ENCODE measurements around the gene SLC25A13. TPM values are rescaled to one million over a fixed set of nuclear protein-coding genes. Genes with fewer than 3 reads are reported as not detected.

SLC25A13 gene
- total RNA-seq, 1 donor from 2014 or later = 21.9 TPM

GRCh38 chr7:96202102-96202501, 119.8 kb downstream of the SLC25A13 start:
- H3K9ac ChIP-seq (ENCODE audit: low read depth in 1 of 3, low read length in 3 of 3) = no peak overlapping the region
- H3K36me3 ChIP-seq (ENCODE audit: control insufficient read depth in 3 of 3, insufficient read depth in 3 of 3, low read length in 3 of 3) = peaks cover 0 to 4% (median 0%) of the 10 kb centered on the region in 3 donors
- H3K27ac ChIP-seq (ENCODE audit: low read depth, low read length) = no peak overlapping the region
- H3K9me3 ChIP-seq (ENCODE audit: control insufficient read depth in 3 of 3, low read length in 3 of 3) = no peaks in the 10 kb centered on the region
- no peaks in the 10 kb centered on the region for H3K27me3 ChIP-seq (ENCODE audit: control insufficient read depth in 3 of 3, insufficient read depth in 3 of 3, low read length in 3 of 3)
- no peak overlapping the region for H3K4me3 ChIP-seq (ENCODE audit: low read length in 3 of 3)
- H3K4me1 ChIP-seq (ENCODE audit: control insufficient read depth in 3 of 3, insufficient read depth in 3 of 3, low read length in 3 of 3) = peaks cover 8 to 13% (median 11%) of the 10 kb centered on the region in 3 donors

- Histone ChIP-seq H3K27ac (ENCODE audit: low read depth, low read length) (no peak overlapping the region), H3K9me3 (ENCODE audit: control insufficient read depth in 3 of 3, low read length in 3 of 3) (no peaks in the 10 kb centered on the region), H3K4me3 (ENCODE audit: low read length in 3 of 3) (no peak overlapping the region), H3K9ac (ENCODE audit: low read depth in 1 of 3, low read length in 3 of 3) (no peak overlapping the region), H3K27me3 (ENCODE audit: control insufficient read depth in 3 of 3, insufficient read depth in 3 of 3, low read length in 3 of 3) (no peaks in the 10 kb centered on the region), H3K36me3 (ENCODE audit: control insufficient read depth in 3 of 3, insufficient read depth in 3 of 3, low read length in 3 of 3) (peaks cover 0 to 4% (median 0%) of the 10 kb centered on the region in 3 donors), H3K4me1 (ENCODE audit: control insufficient read depth in 3 of 3, insufficient read depth in 3 of 3, low read length in 3 of 3) (peaks cover 8 to 13% (median 11%) of the 10 kb centered on the region in 3 donors)
Observed at GRCh38 chr7:96200740-96201139, 121.2 kb downstream of the SLC25A13 start.

- Histone ChIP-seq H3K9ac (ENCODE audit: low read depth in 1 of 3, low read length in 3 of 3) (no peak overlapping the region), H3K27me3 (ENCODE audit: control insufficient read depth in 3 of 3, insufficient read depth in 3 of 3, low read length in 3 of 3) (no peaks in the 10 kb centered on the region), H3K9me3 (ENCODE audit: control insufficient read depth in 3 of 3, low read length in 3 of 3) (no peaks in the 10 kb centered on the region), H3K27ac (ENCODE audit: low read depth, low read length) (no peak overlapping the region), H3K4me3 (ENCODE audit: low read length in 3 of 3) (no peak overlapping the region), H3K4me1 (ENCODE audit: control insufficient read depth in 3 of 3, insufficient read depth in 3 of 3, low read length in 3 of 3) (peaks cover 8 to 13% (median 11%) of the 10 kb centered on the region in 3 donors), H3K36me3 (ENCODE audit: control insufficient read depth in 3 of 3, insufficient read depth in 3 of 3, low read length in 3 of 3) (peaks cover 0 to 4% (median 0%) of the 10 kb centered on the region in 3 donors)
Observed at GRCh38 chr7:96199421-96199820, 122.5 kb downstream of the SLC25A13 start.

- Histone ChIP-seq H3K4me3 (ENCODE audit: low read length in 3 of 3) (no peak overlapping the region), H3K27me3 (ENCODE audit: control insufficient read depth in 3 of 3, insufficient read depth in 3 of 3, low read length in 3 of 3) (no peaks in the 10 kb centered on the region), H3K36me3 (ENCODE audit: control insufficient read depth in 3 of 3, insufficient read depth in 3 of 3, low read length in 3 of 3) (peaks cover 0 to 4% (median 2%) of the 10 kb centered on the region in 3 donors), H3K4me1 (ENCODE audit: control insufficient read depth in 3 of 3, insufficient read depth in 3 of 3, low read length in 3 of 3) (peaks cover 8 to 13% (median 11%) of the 10 kb centered on the region in 3 donors), H3K27ac (ENCODE audit: low read depth, low read length) (no peak overlapping the region), H3K9ac (ENCODE audit: low read depth in 1 of 3, low read length in 3 of 3) (no peak overlapping the region), H3K9me3 (ENCODE audit: control insufficient read depth in 3 of 3, low read length in 3 of 3) (no peaks in the 10 kb centered on the region)
Observed at GRCh38 chr7:96198047-96198636, 123.8 kb downstream of the SLC25A13 start.

GRCh38 chr7:96196676-96197075, 125.2 kb downstream of the SLC25A13 start:
- no peak overlapping the region for H3K9ac ChIP-seq (ENCODE audit: low read depth in 1 of 3, low read length in 3 of 3)
- H3K27ac ChIP-seq (ENCODE audit: low read depth, low read length) = no peak overlapping the region
- H3K27me3 ChIP-seq (ENCODE audit: control insufficient read depth in 3 of 3, insufficient read depth in 3 of 3, low read length in 3 of 3) = no peaks in the 10 kb centered on the region
- H3K9me3 ChIP-seq (ENCODE audit: control insufficient read depth in 3 of 3, low read length in 3 of 3) = no peaks in the 10 kb centered on the region
- H3K4me3 ChIP-seq (ENCODE audit: low read length in 3 of 3) = no peak overlapping the region
- peaks cover 4 to 14% (median 14%) of the 10 kb centered on the region in 3 donors for H3K36me3 ChIP-seq (ENCODE audit: control insufficient read depth in 3 of 3, insufficient read depth in 3 of 3, low read length in 3 of 3)
- peaks cover 8 to 13% (median 11%) of the 10 kb centered on the region in 3 donors for H3K4me1 ChIP-seq (ENCODE audit: control insufficient read depth in 3 of 3, insufficient read depth in 3 of 3, low read length in 3 of 3)

GRCh38 chr7:96189129-96189820, 132.6 kb downstream of the SLC25A13 start:
- no peaks in the 10 kb centered on the region for H3K4me1 ChIP-seq (ENCODE audit: control insufficient read depth in 3 of 3, insufficient read depth in 3 of 3, low read length in 3 of 3)
- no peak overlapping the region for H3K4me3 ChIP-seq (ENCODE audit: low read length in 3 of 3)
- no peak overlapping the region for H3K27ac ChIP-seq (ENCODE audit: low read depth, low read length)
- H3K27me3 ChIP-seq (ENCODE audit: control insufficient read depth in 3 of 3, insufficient read depth in 3 of 3, low read length in 3 of 3) = no peaks in the 10 kb centered on the region
- no peak overlapping the region for H3K9ac ChIP-seq (ENCODE audit: low read depth in 1 of 3, low read length in 3 of 3)
- H3K36me3 ChIP-seq (ENCODE audit: control insufficient read depth in 3 of 3, insufficient read depth in 3 of 3, low read length in 3 of 3) = peaks cover 9 to 33% (median 20%) of the 10 kb centered on the region in 3 donors
- no peaks in the 10 kb centered on the region for H3K9me3 ChIP-seq (ENCODE audit: control insufficient read depth in 3 of 3, low read length in 3 of 3)

GRCh38 chr7:96188591-96188991, 133.3 kb downstream of the SLC25A13 start:
- Histone ChIP-seq H3K4me3 (ENCODE audit: low read length in 3 of 3) (no peak overlapping the region), H3K9ac (ENCODE audit: low read depth in 1 of 3, low read length in 3 of 3) (no peak overlapping the region), H3K4me1 (ENCODE audit: control insufficient read depth in 3 of 3, insufficient read depth in 3 of 3, low read length in 3 of 3) (no peaks in the 10 kb centered on the region), H3K36me3 (ENCODE audit: control insufficient read depth in 3 of 3, insufficient read depth in 3 of 3, low read length in 3 of 3) (peaks cover 9 to 40% (median 27%) of the 10 kb centered on the region in 3 donors), H3K27ac (ENCODE audit: low read depth, low read length) (no peak overlapping the region), H3K9me3 (ENCODE audit: control insufficient read depth in 3 of 3, low read length in 3 of 3) (no peaks in the 10 kb centered on the region), H3K27me3 (ENCODE audit: control insufficient read depth in 3 of 3, insufficient read depth in 3 of 3, low read length in 3 of 3) (no peaks in the 10 kb centered on the region)

- Histone ChIP-seq H3K36me3 (ENCODE audit: control insufficient read depth in 3 of 3, insufficient read depth in 3 of 3, low read length in 3 of 3) (peaks cover 13 to 42% (median 31%) of the 10 kb centered on the region in 3 donors), H3K9ac (ENCODE audit: low read depth in 1 of 3, low read length in 3 of 3) (no peak overlapping the region), H3K27me3 (ENCODE audit: control insufficient read depth in 3 of 3, insufficient read depth in 3 of 3, low read length in 3 of 3) (no peaks in the 10 kb centered on the region), H3K4me3 (ENCODE audit: low read length in 3 of 3) (no peak overlapping the region), H3K9me3 (ENCODE audit: control insufficient read depth in 3 of 3, low read length in 3 of 3) (no peaks in the 10 kb centered on the region), H3K4me1 (ENCODE audit: control insufficient read depth in 3 of 3, insufficient read depth in 3 of 3, low read length in 3 of 3) (no peaks in the 10 kb centered on the region), H3K27ac (ENCODE audit: low read depth, low read length) (no peak overlapping the region)
Observed at GRCh38 chr7:96188174-96188581, 133.7 kb downstream of the SLC25A13 start.

GRCh38 chr7:96187735-96188134, 134.2 kb downstream of the SLC25A13 start:
- H3K27ac ChIP-seq (ENCODE audit: low read depth, low read length) = no peak overlapping the region
- peaks cover 15 to 42% (median 30%) of the 10 kb centered on the region in 3 donors for H3K36me3 ChIP-seq (ENCODE audit: control insufficient read depth in 3 of 3, insufficient read depth in 3 of 3, low read length in 3 of 3)
- no peaks in the 10 kb centered on the region for H3K4me1 ChIP-seq (ENCODE audit: control insufficient read depth in 3 of 3, insufficient read depth in 3 of 3, low read length in 3 of 3)

GRCh38 chr7:96184783-96185182, 137.1 kb downstream of the SLC25A13 start:
- H3K27me3 ChIP-seq (ENCODE audit: control insufficient read depth in 3 of 3, insufficient read depth in 3 of 3, low read length in 3 of 3) = no peaks in the 10 kb centered on the region
- no peaks in the 10 kb centered on the region for H3K9me3 ChIP-seq (ENCODE audit: control insufficient read depth in 3 of 3, low read length in 3 of 3)
- no peaks in the 10 kb centered on the region for H3K4me1 ChIP-seq (ENCODE audit: control insufficient read depth in 3 of 3, insufficient read depth in 3 of 3, low read length in 3 of 3)
- no peak overlapping the region for H3K4me3 ChIP-seq (ENCODE audit: low read length in 3 of 3)
- peaks cover 11 to 37% (median 23%) of the 10 kb centered on the region in 3 donors for H3K36me3 ChIP-seq (ENCODE audit: control insufficient read depth in 3 of 3, insufficient read depth in 3 of 3, low read length in 3 of 3)
- no peak overlapping the region for H3K27ac ChIP-seq (ENCODE audit: low read depth, low read length)
- no peak overlapping the region for H3K9ac ChIP-seq (ENCODE audit: low read depth in 1 of 3, low read length in 3 of 3)

More at GRCh38 chr7:96187735-96188134, 134.2 kb downstream of the SLC25A13 start:
- H3K4me3 ChIP-seq (ENCODE audit: low read length in 3 of 3) = no peak overlapping the region
- no peak overlapping the region for H3K9ac ChIP-seq (ENCODE audit: low read depth in 1 of 3, low read length in 3 of 3)
- no peaks in the 10 kb centered on the region for H3K27me3 ChIP-seq (ENCODE audit: control insufficient read depth in 3 of 3, insufficient read depth in 3 of 3, low read length in 3 of 3)
- no peaks in the 10 kb centered on the region for H3K9me3 ChIP-seq (ENCODE audit: control insufficient read depth in 3 of 3, low read length in 3 of 3)

Measured in skeletal muscle tissue (tissue), 4 donors.